ENCODE results near the gene PPIF.
"Not testable (repeated sequence)": the region's sequence is repeated elsewhere in the genome, so short reads cannot be mapped to it uniquely, and the experiment has no call there.

Gene PPIF

GRCh38 chr10:79331709-79332108 is 15.6 kb upstream of the PPIF start:
- peak; percentile 94 for DNase-seq (ENCODE audit: low read depth)

- DNase-seq (ENCODE audit: low read depth), result not testable (repeated sequence)
These were observed 14.5 kb upstream of the PPIF start for GRCh38 chr10:79332610-79333315.

GRCh38 chr10:79333513-79333912 is 13.8 kb upstream of the PPIF start:
- DNase-seq (ENCODE audit: low read depth), result peak; percentile 71

GRCh38 chr10:79334573-79334972 is 12.7 kb upstream of the PPIF start:
- DNase-seq (ENCODE audit: low read depth), result no peak

GRCh38 chr10:79335094-79335469 is 12.2 kb upstream of the PPIF start:
- no peak for DNase-seq (ENCODE audit: low read depth)

- DNase-seq (ENCODE audit: low read depth), result no peak
These were observed 11.6 kb upstream of the PPIF start for GRCh38 chr10:79335470-79336235.

- DNase-seq (ENCODE audit: low read depth), result no peak
These were observed 11.0 kb upstream of the PPIF start for GRCh38 chr10:79336276-79336675.

GRCh38 chr10:79336739-79337138 is 10.5 kb upstream of the PPIF start:
- DNase-seq (ENCODE audit: low read depth), result no peak

GRCh38 chr10:79337783-79338469 is 9.3 kb upstream of the PPIF start:
- not testable (repeated sequence) for DNase-seq (ENCODE audit: low read depth)

GRCh38 chr10:79339266-79339665 is 8.0 kb upstream of the PPIF start:
- DNase-seq (ENCODE audit: low read depth), result no peak

- DNase-seq (ENCODE audit: low read depth), result no peak
These were observed 6.5 kb upstream of the PPIF start for GRCh38 chr10:79340646-79341244.

- DNase-seq (ENCODE audit: low read depth), result no peak
These were observed 4.9 kb upstream of the PPIF start for GRCh38 chr10:79342295-79342761.

GRCh38 chr10:79342811-79343561 is 4.3 kb upstream of the PPIF start:
- no peak for DNase-seq (ENCODE audit: low read depth)

- DNase-seq (ENCODE audit: low read depth), result no peak
These were observed 2.6 kb upstream of the PPIF start for GRCh38 chr10:79344502-79345195.

- no peak for DNase-seq (ENCODE audit: low read depth)
These were observed 1.8 kb upstream of the PPIF start for GRCh38 chr10:79345241-79346011.

GRCh38 chr10:79346012-79346340 is 1.3 kb upstream of the PPIF start:
- DNase-seq (ENCODE audit: low read depth), result no peak

GRCh38 chr10:79346388-79347225 is 662 bp upstream of the PPIF start:
- DNase-seq (ENCODE audit: low read depth), result no peak

GRCh38 chr10:79347894-79348639 is 798 bp downstream of the PPIF start:
- peak; percentile 85 for DNase-seq (ENCODE audit: low read depth)

GRCh38 chr10:79348640-79348988 is 1.3 kb downstream of the PPIF start:
- DNase-seq (ENCODE audit: low read depth), result no peak

All from iris pigment epithelial cell (primary cell).